ENCODE measurements around the gene LRMDA. TPM values are rescaled to one million over a fixed set of nuclear protein-coding genes. Genes with fewer than 3 reads are reported as not detected.

The LRMDA gene
- total and polyA plus RNA-seq, 10 of the 15 experiments (the other 5 are each of a cell fraction or from before 2014, with no cell fraction given): 0.07 to 0.54 (median 0.29) TPM; not detected in 4

- TF ChIP-seq E2F8 (IDR thresholded peaks at IDR 0.05; ENCODE audit: low read depth, partially characterized antibody) (no peak), EZH2 (IDR thresholded peaks at IDR 0.05; ENCODE audit: borderline replicate concordance, control insufficient read depth, low read depth, low read length) (no peak), ASH2L (IDR thresholded peaks at IDR 0.05; ENCODE audit: borderline replicate concordance, low read depth) (no peak), RBBP5 (conservative IDR thresholded peaks at IDR 0.05) (no peak), DPF2 (IDR thresholded peaks at IDR 0.05) (no peak), SMAD1 (IDR thresholded peaks at IDR 0.05; ENCODE audit: low read depth, partially characterized antibody) (no peak), RELB (IDR thresholded peaks at IDR 0.05; ENCODE audit: low read depth) (no peak), RFX5 (IDR thresholded peaks at IDR 0.05; ENCODE audit: low read depth, low read length) (no peak), NFYA (IDR thresholded peaks at IDR 0.05; ENCODE audit: borderline replicate concordance, low read depth, low read length) (no peak), MYC (IDR thresholded peaks at IDR 0.05; ENCODE audit: insufficient read depth, insufficient read length, insufficient replicate concordance, low read length, severe bottlenecking) (no peak), BHLHE40 (IDR thresholded peaks at IDR 0.05; ENCODE audit: borderline replicate concordance in 1 of 2, low read depth in 2 of 2, low read length in 1 of 2) (0 out of 4 replicates have a peak, but pooled peaks of 1 of the 2 experiments have one; percentile 12), GATAD2B (conservative IDR thresholded peaks at IDR 0.05; ENCODE audit: low read depth) (no peak), MTA2 (IDR thresholded peaks at IDR 0.05; ENCODE audit: low read depth) (peak; percentile 82), SIX5 (IDR thresholded peaks at IDR 0.05; ENCODE audit: low read depth, low read length, severe bottlenecking) (no peak), MEF2B (IDR thresholded peaks at IDR 0.05; ENCODE audit: partially characterized antibody, poor library complexity, severe bottlenecking) (peak; percentile 23), GABPA (IDR thresholded peaks at IDR 0.05; ENCODE audit: low read depth) (no peak), NR2C1 (IDR thresholded peaks at IDR 0.05) (no peak), SPI1 (IDR thresholded peaks at IDR 0.05; ENCODE audit: borderline replicate concordance, insufficient read depth, low read depth, low read length) (peak; percentile 65; the same call in 1 of the 2 replicates), KAT2A (conservative IDR thresholded peaks at IDR 0.05; ENCODE audit: control insufficient read depth, low read depth, low read length) (no peak), CREM (IDR thresholded peaks at IDR 0.05; ENCODE audit: low read depth) (no peak), SUPT20H (IDR thresholded peaks at IDR 0.05; ENCODE audit: borderline replicate concordance, control insufficient read depth, low read depth, low read length) (no peak), IKZF1 (conservative IDR thresholded peaks at IDR 0.05) (0 out of 2 replicates have a peak, but pooled peaks have one; percentile 35), EGR1 (IDR thresholded peaks at IDR 0.05; ENCODE audit: borderline replicate concordance in 1 of 2, low read depth in 2 of 2, low read length in 2 of 2) (no peak), SMC3 (IDR thresholded peaks at IDR 0.05; ENCODE audit: borderline replicate concordance, low read length) (no peak)
- TF ChIP-seq, protein P1, sequence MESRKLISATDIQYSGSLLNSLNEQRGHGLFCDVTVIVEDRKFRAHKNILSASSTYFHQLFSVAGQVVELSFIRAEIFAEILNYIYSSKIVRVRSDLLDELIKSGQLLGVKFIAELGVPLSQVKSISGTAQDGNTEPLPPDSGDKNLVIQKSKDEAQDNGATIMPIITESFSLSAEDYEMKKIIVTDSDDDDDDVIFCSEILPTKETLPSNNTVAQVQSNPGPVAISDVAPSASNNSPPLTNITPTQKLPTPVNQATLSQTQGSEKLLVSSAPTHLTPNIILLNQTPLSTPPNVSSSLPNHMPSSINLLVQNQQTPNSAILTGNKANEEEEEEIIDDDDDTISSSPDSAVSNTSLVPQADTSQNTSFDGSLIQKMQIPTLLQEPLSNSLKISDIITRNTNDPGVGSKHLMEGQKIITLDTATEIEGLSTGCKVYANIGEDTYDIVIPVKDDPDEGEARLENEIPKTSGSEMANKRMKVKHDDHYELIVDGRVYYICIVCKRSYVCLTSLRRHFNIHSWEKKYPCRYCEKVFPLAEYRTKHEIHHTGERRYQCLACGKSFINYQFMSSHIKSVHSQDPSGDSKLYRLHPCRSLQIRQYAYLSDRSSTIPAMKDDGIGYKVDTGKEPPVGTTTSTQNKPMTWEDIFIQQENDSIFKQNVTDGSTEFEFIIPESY (IDR thresholded peaks at IDR 0.05): no peak
Observed at GRCh38 chr10:76245951-76246495, 814.6 kb downstream of the LRMDA start (continued).

Measured in GM12878 (cell line).